Measurements from ENCODE around the gene KRT6C. TPM values are rescaled to one million over a fixed set of nuclear protein-coding genes. Genes with fewer than 3 reads are reported as not detected.
"Not testable (repeated sequence)": the region's sequence is repeated elsewhere in the genome, so short reads cannot be mapped to it uniquely, and the experiment has no call there.

The KRT6C gene
- total RNA-seq, 1 donor from 2014 or later, result not detected

DNA sequence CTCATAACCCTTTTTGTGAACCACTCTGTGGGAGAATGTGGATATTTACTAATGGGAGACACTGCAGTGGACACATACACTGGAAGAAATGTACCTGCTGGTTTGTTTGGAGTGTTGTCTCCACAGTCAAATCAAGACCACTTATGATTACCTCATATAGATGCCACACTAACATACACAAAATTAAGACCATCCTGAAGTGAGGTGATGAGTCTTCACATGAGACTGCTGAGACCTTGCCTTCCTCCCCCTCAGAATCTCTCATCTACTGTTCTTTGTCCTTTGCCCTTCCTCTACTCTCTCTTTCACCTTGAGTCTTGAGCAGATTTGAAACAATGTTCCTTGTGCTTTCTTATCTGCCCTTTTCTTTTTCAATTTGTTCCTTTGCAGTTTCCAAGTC, 15.1 kb upstream of the KRT6C start:
- Mint-ChIP-seq H3K4me1 (no peaks in the 10 kb centered on the region), H3K27ac (no peak overlapping the region), H3K36me3 (ENCODE audit: low read depth) (no peaks in the 10 kb centered on the region), H3K27me3 (peaks cover 19% of the 10 kb centered on the region), H3K9me3 (peaks cover 15% of the 10 kb centered on the region), H3K4me3 (no peak overlapping the region)
- intact Hi-C loops (cut with micrococcal nuclease), result no loop called here
- TF ChIP-seq, protein P1, sequence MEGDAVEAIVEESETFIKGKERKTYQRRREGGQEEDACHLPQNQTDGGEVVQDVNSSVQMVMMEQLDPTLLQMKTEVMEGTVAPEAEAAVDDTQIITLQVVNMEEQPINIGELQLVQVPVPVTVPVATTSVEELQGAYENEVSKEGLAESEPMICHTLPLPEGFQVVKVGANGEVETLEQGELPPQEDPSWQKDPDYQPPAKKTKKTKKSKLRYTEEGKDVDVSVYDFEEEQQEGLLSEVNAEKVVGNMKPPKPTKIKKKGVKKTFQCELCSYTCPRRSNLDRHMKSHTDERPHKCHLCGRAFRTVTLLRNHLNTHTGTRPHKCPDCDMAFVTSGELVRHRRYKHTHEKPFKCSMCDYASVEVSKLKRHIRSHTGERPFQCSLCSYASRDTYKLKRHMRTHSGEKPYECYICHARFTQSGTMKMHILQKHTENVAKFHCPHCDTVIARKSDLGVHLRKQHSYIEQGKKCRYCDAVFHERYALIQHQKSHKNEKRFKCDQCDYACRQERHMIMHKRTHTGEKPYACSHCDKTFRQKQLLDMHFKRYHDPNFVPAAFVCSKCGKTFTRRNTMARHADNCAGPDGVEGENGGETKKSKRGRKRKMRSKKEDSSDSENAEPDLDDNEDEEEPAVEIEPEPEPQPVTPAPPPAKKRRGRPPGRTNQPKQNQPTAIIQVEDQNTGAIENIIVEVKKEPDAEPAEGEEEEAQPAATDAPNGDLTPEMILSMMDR (IDR thresholded peaks at IDR 0.05), result no peak
- DNase-seq (no peak), ATAC-seq (ENCODE audit: low read depth) (no peak)
- CTCF ChIA-PET, result no interaction called here
- POLR2A ChIA-PET, result no interaction called here

DNA sequence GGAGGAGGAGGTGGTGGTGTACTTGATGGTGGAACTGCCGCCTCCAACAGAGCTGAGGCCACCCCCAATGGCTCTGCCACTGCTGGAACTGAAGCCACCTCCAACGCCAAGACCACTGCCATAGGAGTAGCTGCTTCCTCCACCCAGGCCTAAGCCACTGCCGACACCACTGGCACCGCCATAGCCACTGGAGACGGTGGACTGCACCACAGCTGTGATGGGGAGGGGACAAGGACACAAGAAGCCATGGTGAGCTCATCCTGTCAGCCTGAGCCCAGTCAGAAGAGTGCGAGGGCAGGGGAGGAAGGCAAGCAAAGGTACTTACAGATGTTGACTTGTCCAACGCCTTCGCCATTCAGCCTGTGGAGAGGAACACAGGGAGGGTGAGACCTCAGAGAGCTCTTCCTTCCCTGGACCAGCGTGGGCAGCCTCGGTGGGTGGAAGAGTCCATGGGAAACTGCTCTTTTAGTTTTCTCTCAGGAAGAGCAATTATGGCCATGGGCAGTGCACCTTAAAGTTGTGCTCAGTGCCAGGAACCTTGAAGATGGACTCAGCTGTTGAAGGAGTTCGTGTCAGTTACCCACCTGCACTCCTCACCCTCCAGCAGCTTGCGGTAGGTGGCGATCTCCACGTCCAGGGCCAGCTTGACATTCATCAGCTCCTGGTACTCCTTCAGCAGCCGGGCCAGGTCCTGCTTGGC, 14.3 kb upstream of the KRT6C start:
- peaks cover 16% of the 10 kb centered on the region for H3K27me3 Mint-ChIP-seq
- CTCF ChIA-PET; H3K4me3 Mint-ChIP-seq; H3K27ac Mint-ChIP-seq; POLR2A ChIA-PET; intact Hi-C loops (cut with micrococcal nuclease); H3K4me1 Mint-ChIP-seq; DNase-seq; ATAC-seq (ENCODE audit: low read depth); H3K36me3 Mint-ChIP-seq (ENCODE audit: low read depth): not testable (repeated sequence)
- peaks cover 15% of the 10 kb centered on the region for H3K9me3 Mint-ChIP-seq

DNA sequence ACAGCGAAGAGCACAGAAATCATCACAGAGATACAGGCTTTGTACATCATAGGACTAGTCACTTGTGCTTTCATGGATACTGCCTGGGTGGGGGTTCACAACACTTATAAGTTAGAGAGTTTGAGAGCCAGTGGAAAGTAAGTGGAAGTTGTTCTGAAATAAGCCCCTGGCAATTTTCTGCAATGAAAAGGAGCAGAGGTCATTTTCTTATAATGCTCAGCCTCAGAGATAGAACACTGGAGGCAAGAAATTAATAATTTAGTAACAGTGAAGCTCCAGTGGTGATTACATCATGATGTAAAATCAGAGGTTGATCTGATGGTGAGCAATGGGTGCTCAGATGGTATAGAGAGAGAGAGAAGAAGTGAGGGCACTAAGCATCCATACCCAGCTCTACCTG, 13.6 kb upstream of the KRT6C start:
- no peak overlapping the region for H3K27ac Mint-ChIP-seq
- DNase-seq (no peak), ATAC-seq (ENCODE audit: low read depth) (no peak)
- H3K4me3 Mint-ChIP-seq, result no peak overlapping the region
- intact Hi-C loops (cut with micrococcal nuclease), result no loop called here
- H3K4me1 Mint-ChIP-seq, result no peaks in the 10 kb centered on the region
- no peaks in the 10 kb centered on the region for H3K36me3 Mint-ChIP-seq (ENCODE audit: low read depth)
- H3K27me3 Mint-ChIP-seq, result peaks cover 19% of the 10 kb centered on the region
- H3K9me3 Mint-ChIP-seq, result peaks cover 15% of the 10 kb centered on the region
- CTCF ChIA-PET, result no interaction called here
- TF ChIP-seq, protein P1 (IDR thresholded peaks at IDR 0.05), result no peak
- POLR2A ChIA-PET, result no interaction called here

DNA sequence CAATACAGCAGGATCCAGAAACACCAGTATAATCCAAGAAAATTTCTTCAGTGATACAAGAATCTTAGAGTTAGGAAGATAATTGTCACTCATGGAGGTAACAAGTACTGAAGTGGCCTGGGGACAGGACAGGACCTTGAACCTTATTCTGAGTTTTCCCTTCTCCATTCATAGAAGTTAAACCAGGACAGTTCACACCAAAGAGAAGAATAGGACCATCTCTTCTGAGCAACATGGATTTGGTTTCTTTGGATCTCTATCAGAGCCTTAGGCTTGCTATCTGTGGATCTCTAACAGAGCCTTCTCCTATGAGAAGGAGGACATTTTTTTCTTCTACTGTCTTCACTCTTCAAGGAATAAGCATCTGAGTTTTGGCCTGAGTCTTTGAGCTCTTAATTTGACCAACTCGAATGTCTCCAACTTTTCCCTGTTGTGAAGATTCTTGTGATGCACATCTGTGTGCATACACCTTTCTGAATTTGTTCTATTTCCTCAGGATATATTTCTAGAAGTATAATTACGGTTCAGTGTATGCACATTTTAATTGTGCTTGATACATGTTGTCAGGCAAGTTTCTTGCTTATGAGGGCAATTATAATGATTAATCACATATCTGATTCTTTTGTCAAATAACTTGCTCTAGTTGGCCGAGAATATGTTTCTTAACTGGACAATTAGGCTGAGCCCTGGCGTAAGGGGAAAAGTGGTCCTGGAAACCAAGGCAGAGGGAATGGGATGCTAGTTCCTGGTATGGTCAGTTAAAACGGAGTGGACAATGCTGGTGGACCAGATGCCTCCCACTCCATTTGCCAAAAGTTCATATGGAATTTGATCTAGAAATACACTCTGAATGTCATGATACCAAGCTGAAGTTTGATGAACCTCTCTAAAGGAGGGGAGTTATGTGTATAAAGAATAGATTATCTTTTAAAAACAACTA, 12.8 kb upstream of the KRT6C start:
- intact Hi-C loops (cut with micrococcal nuclease), result no loop called here
- Mint-ChIP-seq H3K27ac (no peak overlapping the region), H3K36me3 (ENCODE audit: low read depth) (no peaks in the 10 kb centered on the region), H3K27me3 (peaks cover 18% of the 10 kb centered on the region), H3K4me3 (no peak overlapping the region), H3K4me1 (no peaks in the 10 kb centered on the region), H3K9me3 (peaks cover 15% of the 10 kb centered on the region)
- DNase-seq, result no peak
- TF ChIP-seq, protein P1 (IDR thresholded peaks at IDR 0.05), result no peak
- ATAC-seq (ENCODE audit: low read depth), result no peak
- POLR2A ChIA-PET, result no interaction called here
- CTCF ChIA-PET, result no interaction called here

DNA sequence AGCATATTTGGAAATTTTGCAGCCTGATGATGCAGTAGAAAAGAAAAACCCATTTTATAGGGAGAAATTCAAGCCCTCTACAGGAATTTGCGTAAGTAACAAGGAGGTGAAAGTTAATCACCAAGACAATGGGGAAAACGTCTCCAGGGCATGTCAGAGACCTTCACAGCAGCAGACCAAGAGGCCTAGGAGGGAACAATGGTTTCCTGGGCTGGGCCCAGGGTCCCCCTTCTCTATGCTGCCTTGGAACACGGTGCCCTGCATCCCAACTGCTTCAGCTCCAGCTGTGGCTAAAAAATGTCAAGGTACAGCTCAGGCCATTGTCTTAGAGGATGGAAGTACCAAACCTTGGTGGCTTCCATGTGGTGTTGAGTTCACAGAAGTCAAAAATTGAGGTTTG, 6.5 kb upstream of the KRT6C start:
- POLR2A ChIA-PET, result no interaction called here
- peaks cover 11% of the 10 kb centered on the region for H3K27me3 Mint-ChIP-seq
- TF ChIP-seq, protein P1 (IDR thresholded peaks at IDR 0.05), result no peak

More for the DNA sequence above, 6.5 kb upstream of the KRT6C start:
- Mint-ChIP-seq H3K27ac (no peak overlapping the region), H3K9me3 (peaks cover 10% of the 10 kb centered on the region), H3K36me3 (ENCODE audit: low read depth) (no peaks in the 10 kb centered on the region), H3K4me1 (no peaks in the 10 kb centered on the region), H3K4me3 (no peak overlapping the region)
- intact Hi-C loops (cut with micrococcal nuclease), result no loop called here
- CTCF ChIA-PET, result no interaction called here
- DNase-seq (no peak), ATAC-seq (ENCODE audit: low read depth) (no peak)

All from activated B cell treated with CpG ODN at 0.5 μM for 24 hours (primary cell).